Measurements from ENCODE around the gene SLC49A3. TPM values are rescaled to one million over a fixed set of nuclear protein-coding genes. Genes with fewer than 3 reads are reported as not detected.
"Not testable (repeated sequence)": the region's sequence is repeated elsewhere in the genome, so short reads cannot be mapped to it uniquely, and the experiment has no call there.

Gene SLC49A3
- total RNA-seq, 1 donor from 2014 or later: 1.0 TPM

- intact Hi-C loops (cut with micrococcal nuclease): loop anchor here (10.0 kb wide), 1 partner anchor 1865 kb away; the partner anchor contains the start of gene FAM193A
Measured at GRCh38 chr4:669806-670559, 19.0 kb downstream of the SLC49A3 start.

GRCh38 chr4:668219-668618, 20.7 kb downstream of the SLC49A3 start:
- intact Hi-C loops (cut with micrococcal nuclease): not testable (repeated sequence)

- intact Hi-C loops (cut with micrococcal nuclease): no loop called here
Measured at GRCh38 chr4:667545-667925, 21.4 kb downstream of the SLC49A3 start.

- intact Hi-C loops (cut with micrococcal nuclease): no loop called here
Measured at GRCh38 chr4:666822-667544, 22.0 kb downstream of the SLC49A3 start.

GRCh38 chr4:666436-666810, 22.5 kb downstream of the SLC49A3 start:
- intact Hi-C loops (cut with micrococcal nuclease): no loop called here

- intact Hi-C loops (cut with micrococcal nuclease): no loop called here
Measured at GRCh38 chr4:665751-666435, 23.1 kb downstream of the SLC49A3 start.

- intact Hi-C loops (cut with micrococcal nuclease): no loop called here
Measured at GRCh38 chr4:665381-665750, 23.6 kb downstream of the SLC49A3 start.

- intact Hi-C loops (cut with micrococcal nuclease): loop anchor here (1.0 kb wide), 1 partner anchor 10 kb away; the partner anchor contains the start of genes ATP5ME and MYL5
Measured at GRCh38 chr4:664713-665231, 24.2 kb downstream of the SLC49A3 start.

GRCh38 chr4:663438-664428, 25.2 kb downstream of the SLC49A3 start:
- intact Hi-C loops (cut with micrococcal nuclease): loop anchor here (1.0 kb wide), 5 partner anchors 11 to 421 kb away; partner anchors contain the start of genes ATP5ME, MYL5, PCGF3 and PIGG

GRCh38 chr4:663046-663437, 25.9 kb downstream of the SLC49A3 start:
- intact Hi-C loops (cut with micrococcal nuclease): loop anchor here (1.0 kb wide), 4 partner anchors 42 to 421 kb away; partner anchors contain the start of genes PCGF3, PIGG and ZNF721

- intact Hi-C loops (cut with micrococcal nuclease): no loop called here
Measured at GRCh38 chr4:661881-662761, 26.8 kb downstream of the SLC49A3 start.

- intact Hi-C loops (cut with micrococcal nuclease): no loop called here
Measured at GRCh38 chr4:661231-661630, 27.7 kb downstream of the SLC49A3 start.

- intact Hi-C loops (cut with micrococcal nuclease): no loop called here
Measured at GRCh38 chr4:660401-660800, 28.6 kb downstream of the SLC49A3 start.

- intact Hi-C loops (cut with micrococcal nuclease): no loop called here
Measured at GRCh38 chr4:659851-660250, 29.1 kb downstream of the SLC49A3 start.

- intact Hi-C loops (cut with micrococcal nuclease): no loop called here
Measured at GRCh38 chr4:658681-659667, 30.0 kb downstream of the SLC49A3 start.

- intact Hi-C loops (cut with micrococcal nuclease): no loop called here
Measured at GRCh38 chr4:657834-658667, 30.9 kb downstream of the SLC49A3 start.

- intact Hi-C loops (cut with micrococcal nuclease): no loop called here
Measured at GRCh38 chr4:657338-657833, 31.6 kb downstream of the SLC49A3 start.

Data from T-helper 1 cell treated with Interleukin-12 subunit alpha and Interleukin-12 subunit beta and Interleukin-4 antibody, amounts not matched to agents 30 ng/mL and 1 ng/mL, for 36 hours (primary cell).